GM12874 (cell line): ENCODE measurements around the gene CLOCK.
A peak's percentile ranks its signal among the peaks of the same experiment; 100 is the strongest.

ENCODE experiments used
- TF ChIP-seq, protein P1 (sequence below): IDR thresholded peaks from 2 replicates; pipeline ENCODE4 v1.5.1; 2011; ENCODE audit warnings: low read depth, mild to moderate bottlenecking, control low read depth, low read length, moderate library complexity; ENCODE audit not compliant: insufficient read depth

CLOCK gene

DNA sequence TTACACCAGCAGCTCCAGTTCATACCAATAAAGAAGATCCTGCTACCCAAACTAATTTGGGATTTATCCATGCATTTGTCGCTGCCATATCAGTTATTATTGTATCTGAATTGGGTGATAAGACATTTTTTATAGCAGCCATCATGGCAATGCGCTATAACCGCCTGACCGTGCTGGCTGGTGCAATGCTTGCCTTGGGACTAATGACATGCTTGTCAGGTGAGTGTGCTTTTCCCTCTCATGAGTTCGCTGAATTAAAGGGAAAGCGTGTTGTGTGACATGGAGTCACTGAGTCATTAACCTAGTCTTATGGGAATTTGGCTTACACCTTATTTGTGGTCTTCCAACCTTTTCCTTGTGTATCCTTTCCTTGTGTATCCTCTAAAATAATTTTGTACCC, 135.1 kb downstream of the CLOCK start:
- TF ChIP-seq, protein P1, sequence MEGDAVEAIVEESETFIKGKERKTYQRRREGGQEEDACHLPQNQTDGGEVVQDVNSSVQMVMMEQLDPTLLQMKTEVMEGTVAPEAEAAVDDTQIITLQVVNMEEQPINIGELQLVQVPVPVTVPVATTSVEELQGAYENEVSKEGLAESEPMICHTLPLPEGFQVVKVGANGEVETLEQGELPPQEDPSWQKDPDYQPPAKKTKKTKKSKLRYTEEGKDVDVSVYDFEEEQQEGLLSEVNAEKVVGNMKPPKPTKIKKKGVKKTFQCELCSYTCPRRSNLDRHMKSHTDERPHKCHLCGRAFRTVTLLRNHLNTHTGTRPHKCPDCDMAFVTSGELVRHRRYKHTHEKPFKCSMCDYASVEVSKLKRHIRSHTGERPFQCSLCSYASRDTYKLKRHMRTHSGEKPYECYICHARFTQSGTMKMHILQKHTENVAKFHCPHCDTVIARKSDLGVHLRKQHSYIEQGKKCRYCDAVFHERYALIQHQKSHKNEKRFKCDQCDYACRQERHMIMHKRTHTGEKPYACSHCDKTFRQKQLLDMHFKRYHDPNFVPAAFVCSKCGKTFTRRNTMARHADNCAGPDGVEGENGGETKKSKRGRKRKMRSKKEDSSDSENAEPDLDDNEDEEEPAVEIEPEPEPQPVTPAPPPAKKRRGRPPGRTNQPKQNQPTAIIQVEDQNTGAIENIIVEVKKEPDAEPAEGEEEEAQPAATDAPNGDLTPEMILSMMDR, result no peak

DNA sequence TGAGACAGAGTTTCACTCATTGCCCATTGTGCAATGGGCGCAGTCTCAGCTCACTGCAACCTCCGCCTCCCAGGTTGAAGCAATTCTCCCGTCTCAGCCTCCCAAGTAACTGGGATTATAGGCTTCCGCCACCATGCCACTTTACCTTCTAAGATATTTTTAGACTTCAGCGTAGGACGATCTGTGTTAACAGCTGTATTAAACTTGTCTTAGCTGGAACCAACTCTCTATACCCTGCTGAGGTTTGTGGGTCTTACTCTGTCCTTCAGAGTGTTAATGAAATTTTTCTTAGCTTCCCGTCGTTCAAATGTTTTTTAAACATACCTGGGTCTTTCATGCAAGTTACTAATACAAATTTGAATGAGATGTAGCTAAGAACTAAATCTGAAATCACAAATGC, 136.3 kb downstream of the CLOCK start:
- TF ChIP-seq, protein P1, result no peak

DNA sequence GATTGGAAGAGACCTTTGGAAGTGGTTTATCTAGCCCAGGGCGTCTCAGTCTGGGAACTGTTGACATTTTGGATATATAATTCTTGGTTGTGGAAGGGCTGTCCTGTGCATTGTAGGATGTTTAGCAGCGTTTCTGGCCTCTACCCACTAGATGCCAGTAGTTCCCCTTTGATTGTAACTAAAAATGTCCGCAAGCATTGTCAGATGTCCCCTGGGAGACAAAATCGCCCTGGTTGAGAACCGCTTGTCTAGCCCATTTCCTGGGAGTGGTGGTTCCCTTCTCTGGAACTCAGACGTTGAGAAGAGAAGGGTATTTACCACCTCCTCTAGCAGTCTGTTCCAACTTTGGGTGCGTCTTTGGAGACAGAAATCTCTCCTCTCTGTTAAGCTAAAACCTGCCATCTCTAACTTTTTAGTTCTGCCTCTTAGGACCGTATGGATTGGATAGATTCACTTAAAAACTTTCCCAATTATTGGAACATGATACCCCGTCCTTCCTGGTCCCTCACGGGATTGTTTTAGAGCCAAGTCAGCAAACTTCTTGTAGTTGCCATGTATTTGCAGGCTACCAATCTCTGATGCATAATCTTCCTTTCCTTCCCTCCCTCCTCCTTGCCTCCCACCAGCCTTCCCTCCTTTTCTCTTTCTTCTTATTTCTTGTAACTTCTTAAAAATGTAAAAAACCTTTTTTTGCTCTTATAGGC, 137.1 kb downstream of the CLOCK start:
- TF ChIP-seq, protein P1, result peak; percentile 53

DNA sequence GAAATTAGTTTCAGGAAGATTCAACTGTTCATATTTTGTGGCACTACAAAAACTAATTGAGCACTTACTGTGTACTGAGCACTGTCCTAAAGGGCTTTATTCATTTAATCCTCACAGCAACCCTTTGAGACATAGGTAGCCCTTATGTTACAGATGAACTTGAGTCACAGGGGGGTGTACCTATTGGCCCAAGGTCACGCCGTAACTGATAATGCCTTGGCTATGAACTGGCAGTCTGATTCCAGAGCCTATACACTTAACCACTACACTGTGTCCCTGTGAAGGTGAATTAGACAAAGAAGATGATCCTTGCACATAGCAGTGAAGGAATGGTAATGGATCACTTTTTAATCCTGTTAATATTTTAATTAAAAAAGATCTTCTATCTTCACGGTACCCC, 138.9 kb downstream of the CLOCK start:
- TF ChIP-seq, protein P1, result no peak

DNA sequence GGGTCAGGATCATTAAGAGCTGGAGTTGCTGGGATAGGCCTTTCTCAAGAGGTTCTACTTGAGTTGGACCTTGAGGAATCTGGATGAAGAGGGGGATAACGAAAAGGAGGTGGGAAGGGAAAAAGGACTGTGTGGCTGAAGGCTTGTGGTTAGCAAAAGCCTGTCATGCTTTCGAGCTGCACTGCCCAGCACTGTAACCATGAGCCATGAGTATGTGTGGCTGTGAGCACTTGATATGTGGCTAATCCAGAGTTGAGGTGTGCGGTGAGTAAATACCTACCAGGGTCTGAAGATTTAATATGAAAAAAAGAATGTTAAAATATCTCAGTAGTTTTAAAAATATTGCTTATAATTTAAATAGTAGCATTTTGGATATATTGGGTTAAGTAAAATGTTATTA, 139.6 kb downstream of the CLOCK start:
- TF ChIP-seq, protein P1, result no peak

DNA sequence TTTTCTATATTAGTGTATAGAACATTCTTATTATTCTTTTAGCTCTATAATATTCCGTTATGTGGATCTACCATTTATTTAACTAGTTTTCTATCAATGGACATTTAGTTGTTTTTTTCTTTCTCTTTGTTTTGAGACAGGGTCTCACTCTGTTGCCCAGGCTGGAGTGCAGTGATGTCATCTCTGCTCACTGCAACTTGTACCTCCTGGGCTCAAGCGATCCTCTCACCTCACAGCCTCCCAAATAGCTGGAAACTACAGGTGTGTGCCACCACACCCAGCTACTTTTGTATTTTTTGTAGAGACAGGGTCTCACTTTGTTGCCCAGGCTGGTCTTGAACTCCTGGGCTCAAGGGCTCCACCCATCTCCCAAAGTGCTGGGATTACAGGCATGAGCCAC, 140.2 kb downstream of the CLOCK start:
- TF ChIP-seq, protein P1, result no peak

DNA sequence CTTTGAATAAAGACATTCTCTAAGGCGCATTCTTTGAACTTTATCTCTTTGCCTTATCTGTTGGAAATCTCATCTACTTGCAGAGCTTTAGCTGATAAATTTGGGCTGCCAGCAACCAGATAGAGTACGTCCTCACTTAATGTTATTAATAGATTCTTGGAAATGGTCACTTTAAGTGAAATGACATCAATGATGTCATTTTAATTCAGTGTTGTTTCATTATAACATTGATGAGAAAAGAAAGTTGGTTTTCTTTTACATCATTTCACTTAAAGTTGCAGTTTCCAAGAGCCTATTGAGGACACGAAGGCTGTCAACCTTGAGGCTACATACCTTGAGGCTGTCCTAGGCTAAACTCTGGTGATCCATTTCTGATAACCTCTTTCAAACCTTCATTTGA, 141.6 kb downstream of the CLOCK start:
- TF ChIP-seq, protein P1, result no peak
